Ascending aorta (tissue), 2 donors: ENCODE results near the gene ADAMTS16. TPM values are rescaled to one million over a fixed set of nuclear protein-coding genes. Genes with fewer than 3 reads are reported as not detected.

ENCODE experiments used
- DNase-seq, 2 donors: peaks; one replicate each; pipeline ENCODE4 v3.0.0-alpha.2; 2019; ENCODE audit warnings: low spot score in 2 of 2
- H3K27ac ChIP-seq, 2 donors: fragments of 200-600 bp; sonication (generic); one replicate each; pipeline ENCODE4 v1.5.1; 2016 to 2017; ENCODE audit warnings: mild to moderate bottlenecking in 1 of 2
- H3K27me3 ChIP-seq: fragments of 200-600 bp; sonication (generic); one replicate; pipeline ENCODE4 v1.5.1; 2017
- H3K36me3 ChIP-seq, 2 donors: fragments of 200-600 bp; sonication (generic); one replicate each; pipeline ENCODE4 v1.5.1; 2016
- H3K4me1 ChIP-seq, 2 donors: fragments of 200-600 bp; sonication (generic); one replicate each; pipeline ENCODE4 v1.5.1; 2016 to 2017; ENCODE audit warnings: mild to moderate bottlenecking in 1 of 2
- H3K4me3 ChIP-seq, 2 donors: fragments of 200-600 bp; sonication (generic); one replicate each; pipeline ENCODE4 v1.5.1; 2016 to 2017; ENCODE audit warnings: mild to moderate bottlenecking in 1 of 2
- H3K9me3 ChIP-seq, 2 donors: fragments of 200-600 bp; sonication (generic); one replicate each; pipeline ENCODE4 v1.5.1; 2016
- intact Hi-C: fragments of 100-400 bp; cut with DNase I; formaldehyde crosslinking; loops from one replicate; pipeline ENCODE4 v1.15.1; 2023
- total RNA-seq: library from RNA; depleted of rRNA; stranded (reverse); fragments of >200 nt; gene quantifications from one replicate; pipeline ENCODE4 v1.1.0, GENCODE V29; 2016
- TF ChIP-seq, protein P1 (sequence below), 3 experiments: fragments of 200-600 bp in 2 of 3; fragments of 450-650 bp in 1 of 3; sonication (generic) in 2 of 3; IDR thresholded peaks; one replicate each; pipeline ENCODE4 v1.5.1; 2016 to 2019; ENCODE audit warnings: antibody characterized with exemption in 3 of 3, mild to moderate bottlenecking in 1 of 3, moderate library complexity in 1 of 3

Gene ADAMTS16
- total RNA-seq, 1 donor from 2014 or later, result 1.6 TPM

DNA sequence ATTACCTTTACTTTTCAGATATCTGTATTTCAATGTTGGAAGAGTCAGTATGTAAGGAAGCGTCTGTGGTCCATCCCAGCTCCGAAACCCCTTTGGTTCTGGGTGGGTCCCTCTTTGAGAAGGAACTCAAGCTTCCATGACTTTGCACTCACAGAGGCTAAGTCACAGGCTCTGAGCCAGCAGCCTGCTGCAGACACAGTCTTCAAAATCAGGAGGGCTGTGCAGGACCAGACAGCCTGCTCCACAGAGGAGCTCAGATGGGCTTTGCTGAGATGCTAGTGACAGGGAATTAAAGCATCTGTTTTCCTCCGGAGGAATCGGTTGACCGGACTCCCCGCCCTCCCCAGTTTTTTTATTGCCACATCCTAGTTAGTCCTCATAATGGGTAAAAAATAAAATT is 155.9 kb downstream of the ADAMTS16 start:
- Histone ChIP-seq H3K4me3 (no peak overlapping the region), H3K36me3 (no peaks in the 10 kb centered on the region), H3K27me3 (no peaks in the 10 kb centered on the region), H3K4me1 (no peaks in the 10 kb centered on the region), H3K9me3 (peaks cover 0 to 6% of the 10 kb centered on the region in 2 donors), H3K27ac (no peak overlapping the region)
- DNase-seq, result no peak
- intact Hi-C loops, result no loop called here
- TF ChIP-seq, protein P1, sequence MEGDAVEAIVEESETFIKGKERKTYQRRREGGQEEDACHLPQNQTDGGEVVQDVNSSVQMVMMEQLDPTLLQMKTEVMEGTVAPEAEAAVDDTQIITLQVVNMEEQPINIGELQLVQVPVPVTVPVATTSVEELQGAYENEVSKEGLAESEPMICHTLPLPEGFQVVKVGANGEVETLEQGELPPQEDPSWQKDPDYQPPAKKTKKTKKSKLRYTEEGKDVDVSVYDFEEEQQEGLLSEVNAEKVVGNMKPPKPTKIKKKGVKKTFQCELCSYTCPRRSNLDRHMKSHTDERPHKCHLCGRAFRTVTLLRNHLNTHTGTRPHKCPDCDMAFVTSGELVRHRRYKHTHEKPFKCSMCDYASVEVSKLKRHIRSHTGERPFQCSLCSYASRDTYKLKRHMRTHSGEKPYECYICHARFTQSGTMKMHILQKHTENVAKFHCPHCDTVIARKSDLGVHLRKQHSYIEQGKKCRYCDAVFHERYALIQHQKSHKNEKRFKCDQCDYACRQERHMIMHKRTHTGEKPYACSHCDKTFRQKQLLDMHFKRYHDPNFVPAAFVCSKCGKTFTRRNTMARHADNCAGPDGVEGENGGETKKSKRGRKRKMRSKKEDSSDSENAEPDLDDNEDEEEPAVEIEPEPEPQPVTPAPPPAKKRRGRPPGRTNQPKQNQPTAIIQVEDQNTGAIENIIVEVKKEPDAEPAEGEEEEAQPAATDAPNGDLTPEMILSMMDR (IDR thresholded peaks at IDR 0.05), result no peak

DNA sequence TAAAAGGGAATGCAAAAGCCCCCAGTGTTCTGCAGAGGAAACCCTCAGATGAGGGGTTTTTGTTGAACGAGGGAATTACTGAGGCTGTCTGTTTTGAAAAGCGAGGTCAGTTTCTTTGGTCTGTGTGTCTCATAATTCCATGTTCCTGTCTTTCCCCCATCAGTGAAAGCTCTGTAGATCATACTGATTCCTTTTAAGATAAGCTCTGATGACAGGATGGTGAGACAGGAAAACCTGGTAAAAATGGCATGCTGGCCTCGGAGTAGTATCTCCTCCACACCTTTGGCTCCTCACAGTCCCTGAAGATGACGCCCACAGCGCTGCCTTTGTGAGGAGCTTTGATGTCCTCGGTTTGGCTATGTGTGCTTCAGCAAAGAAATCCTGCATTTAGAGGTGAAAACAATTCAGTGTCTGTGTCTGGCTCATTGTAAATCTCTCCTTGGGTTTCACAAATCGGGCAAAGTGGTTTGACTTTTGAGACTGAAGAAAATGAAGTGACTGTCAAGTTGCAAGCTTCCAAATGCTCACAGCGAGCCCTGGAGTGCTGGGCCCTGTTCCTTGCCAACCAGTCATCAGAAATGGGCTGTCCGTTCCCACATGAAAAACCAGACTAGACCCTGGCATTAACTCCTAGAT is 157.4 kb downstream of the ADAMTS16 start:
- no peak overlapping the region for H3K4me3 ChIP-seq
- intact Hi-C loops, result no loop called here
- H3K36me3 ChIP-seq, result no peaks in the 10 kb centered on the region
- no peaks in the 10 kb centered on the region for H3K27me3 ChIP-seq
- no peaks in the 10 kb centered on the region for H3K4me1 ChIP-seq
- no peak for DNase-seq
- no peak overlapping the region for H3K27ac ChIP-seq
- TF ChIP-seq, protein P1 (IDR thresholded peaks at IDR 0.05), result no peak
- peaks cover 0 to 16% of the 10 kb centered on the region in 2 donors for H3K9me3 ChIP-seq

DNA sequence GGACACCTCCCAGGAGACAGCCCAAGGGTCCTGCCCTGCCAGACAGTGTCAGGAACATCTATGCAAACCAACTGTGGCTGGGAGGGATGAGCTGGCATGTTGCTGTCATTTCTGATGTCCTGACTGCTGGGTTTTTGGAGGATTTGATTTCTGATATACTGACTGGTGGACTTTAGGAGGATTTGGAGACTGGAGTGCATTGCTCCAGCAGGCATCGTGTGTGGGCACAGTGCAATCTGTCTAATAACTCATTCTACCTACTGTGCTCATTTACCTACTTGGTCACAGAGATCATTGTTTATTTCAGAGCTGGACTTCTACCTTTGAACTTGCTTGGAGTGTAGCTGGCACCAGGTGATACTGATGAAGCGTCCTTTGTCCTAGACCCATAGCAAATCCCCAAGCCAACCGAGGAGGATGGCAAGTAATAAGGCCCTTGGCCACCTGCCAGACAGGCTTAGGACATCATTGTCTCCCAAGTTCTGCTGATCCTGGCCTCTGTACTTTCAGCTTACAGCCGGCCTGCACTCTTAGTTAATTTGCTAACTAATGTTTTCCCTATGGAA is 158.0 kb downstream of the ADAMTS16 start:
- TF ChIP-seq, protein P1 (IDR thresholded peaks at IDR 0.05), result no peak
- Histone ChIP-seq H3K27ac (no peak overlapping the region), H3K4me3 (no peak overlapping the region), H3K27me3 (no peaks in the 10 kb centered on the region), H3K36me3 (no peaks in the 10 kb centered on the region), H3K9me3 (peaks cover 0 to 16% of the 10 kb centered on the region in 2 donors), H3K4me1 (no peaks in the 10 kb centered on the region)
- intact Hi-C loops, result no loop called here
- DNase-seq, result no peak

DNA sequence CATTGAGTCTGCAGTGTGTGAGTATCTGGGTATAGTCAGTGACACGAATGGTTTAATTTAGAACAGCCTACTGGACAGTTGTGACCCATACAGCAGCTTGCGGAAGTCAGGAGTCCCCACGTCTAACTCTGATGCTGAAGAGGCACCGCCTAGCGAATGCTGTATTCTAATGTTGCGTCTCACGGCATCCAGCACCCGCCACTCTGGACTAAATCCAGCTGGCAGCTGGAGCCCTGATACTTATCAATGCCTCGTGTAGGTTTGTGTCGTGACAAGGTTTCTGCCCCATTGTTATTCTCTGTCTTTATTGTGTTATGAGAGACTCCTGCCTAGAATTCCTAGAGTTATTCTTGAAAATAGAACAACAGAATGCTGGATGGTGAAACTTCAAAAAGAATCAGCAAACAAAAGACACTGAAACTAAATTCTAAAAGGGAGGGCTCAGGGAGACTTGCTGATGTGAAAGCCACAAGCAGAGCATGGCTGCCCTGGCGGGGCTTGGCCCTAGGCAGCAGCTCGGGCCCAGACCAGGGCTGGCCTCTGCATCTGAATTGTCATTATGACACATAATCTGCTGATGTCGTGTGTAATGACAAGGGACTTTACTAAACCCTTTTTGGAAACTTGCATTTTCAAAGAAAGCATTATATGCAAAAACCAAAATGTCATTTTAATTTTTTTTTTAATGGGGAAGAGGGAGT is 158.9 kb downstream of the ADAMTS16 start:
- intact Hi-C loops, result no loop called here
- no peaks in the 10 kb centered on the region for H3K27me3 ChIP-seq
- no peak for DNase-seq
- H3K4me3 ChIP-seq, result no peak overlapping the region
- TF ChIP-seq, protein P1 (IDR thresholded peaks at IDR 0.05), result no peak
- no peaks in the 10 kb centered on the region for H3K36me3 ChIP-seq
- peaks cover 0 to 16% of the 10 kb centered on the region in 2 donors for H3K9me3 ChIP-seq
- no peaks in the 10 kb centered on the region for H3K4me1 ChIP-seq
- H3K27ac ChIP-seq, result no peak overlapping the region

DNA sequence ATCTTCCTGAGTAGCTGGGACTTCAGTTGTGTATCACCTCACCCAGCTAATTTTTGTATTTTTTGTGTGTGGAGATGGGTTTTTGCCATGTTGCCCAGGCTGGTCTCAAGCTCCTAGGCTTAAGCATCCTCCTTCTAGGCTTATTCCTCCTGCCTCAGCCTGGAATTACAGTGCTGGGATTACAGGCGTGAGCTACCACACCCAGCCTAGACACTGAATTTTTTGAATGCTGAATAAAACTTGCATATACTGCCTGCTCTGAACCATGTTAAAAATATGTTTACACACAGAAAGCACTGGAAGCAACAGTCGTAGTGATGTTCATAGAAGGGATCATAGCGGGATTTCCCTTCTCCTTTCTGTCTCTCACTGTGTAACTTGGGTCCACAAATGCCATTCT is 161.0 kb downstream of the ADAMTS16 start:
- no peak overlapping the region for H3K27ac ChIP-seq
- peaks cover 0 to 16% of the 10 kb centered on the region in 2 donors for H3K9me3 ChIP-seq
- intact Hi-C loops, result no loop called here
- TF ChIP-seq, protein P1 (IDR thresholded peaks at IDR 0.05), result no peak
- DNase-seq, result no peak
- H3K4me1 ChIP-seq, result no peaks in the 10 kb centered on the region
- no peak overlapping the region for H3K4me3 ChIP-seq
- H3K27me3 ChIP-seq, result no peaks in the 10 kb centered on the region
- H3K36me3 ChIP-seq, result no peaks in the 10 kb centered on the region
